GM20431 (cell line): ENCODE results near the gene FBXL13.

Experiments used
- in situ Hi-C: fragments of 300-500 bp; cut with MseI, MboI; formaldehyde crosslinking; loops from one replicate; pipeline ENCODE4 v1.15.0; 2020; ENCODE audit warnings: low sequenced_read_pairs; ENCODE audit not compliant: unreplicated experiment

The FBXL13 gene

DNA sequence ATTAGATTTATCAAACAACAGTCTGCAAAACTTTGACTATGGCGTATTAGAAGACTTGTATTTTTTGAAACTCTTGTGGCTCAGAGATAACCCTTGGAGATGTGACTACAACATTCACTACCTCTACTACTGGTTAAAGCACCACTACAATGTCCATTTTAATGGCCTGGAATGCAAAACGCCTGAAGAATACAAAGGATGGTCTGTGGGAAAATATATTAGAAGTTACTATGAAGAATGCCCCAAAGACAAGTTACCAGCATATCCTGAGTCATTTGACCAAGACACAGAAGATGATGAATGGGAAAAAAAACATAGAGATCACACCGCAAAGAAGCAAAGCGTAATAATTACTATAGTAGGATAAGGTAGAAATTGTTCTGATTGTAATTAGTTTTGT is 130.4 kb downstream of the FBXL13 start:
- in situ Hi-C loops: no loop called here

- in situ Hi-C loops: no loop called here
These were observed 131.0 kb downstream of the FBXL13 start for GRCh38 chr7:102943423-102944169.

GRCh38 chr7:102942868-102943267 is 131.7 kb downstream of the FBXL13 start:
- in situ Hi-C loops: no loop called here

- in situ Hi-C loops: no loop called here
These were observed 132.3 kb downstream of the FBXL13 start for GRCh38 chr7:102942181-102942866.

GRCh38 chr7:102938679-102939078 is 135.9 kb downstream of the FBXL13 start:
- in situ Hi-C loops: no loop called here

GRCh38 chr7:102935450-102936115 is 139.0 kb downstream of the FBXL13 start:
- in situ Hi-C loops: no loop called here

DNA sequence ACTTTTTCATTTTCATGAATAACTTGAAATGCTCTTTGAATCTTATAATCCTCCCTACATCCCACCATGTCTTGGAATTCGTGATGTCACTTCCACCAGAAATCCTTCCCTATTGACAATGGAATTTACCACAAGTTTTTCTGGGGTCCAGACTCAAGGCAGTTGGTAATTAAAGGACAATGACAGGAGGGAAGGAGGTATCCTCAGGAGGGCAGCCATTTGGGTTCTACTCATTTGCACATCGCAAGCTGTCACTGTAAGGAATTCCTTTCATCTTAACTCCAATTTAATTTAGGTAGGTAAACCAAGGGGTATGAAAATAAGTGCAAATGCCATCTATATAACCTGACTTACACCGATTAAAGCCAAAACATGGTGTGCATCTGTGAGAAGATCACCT is 139.9 kb downstream of the FBXL13 start:
- in situ Hi-C loops: no loop called here

GRCh38 chr7:102934239-102934638 is 140.4 kb downstream of the FBXL13 start:
- in situ Hi-C loops: no loop called here

- in situ Hi-C loops: no loop called here
These were observed 140.8 kb downstream of the FBXL13 start for GRCh38 chr7:102933763-102934162.

- in situ Hi-C loops: no loop called here
These were observed 142.8 kb downstream of the FBXL13 start for GRCh38 chr7:102931757-102932156.

DNA sequence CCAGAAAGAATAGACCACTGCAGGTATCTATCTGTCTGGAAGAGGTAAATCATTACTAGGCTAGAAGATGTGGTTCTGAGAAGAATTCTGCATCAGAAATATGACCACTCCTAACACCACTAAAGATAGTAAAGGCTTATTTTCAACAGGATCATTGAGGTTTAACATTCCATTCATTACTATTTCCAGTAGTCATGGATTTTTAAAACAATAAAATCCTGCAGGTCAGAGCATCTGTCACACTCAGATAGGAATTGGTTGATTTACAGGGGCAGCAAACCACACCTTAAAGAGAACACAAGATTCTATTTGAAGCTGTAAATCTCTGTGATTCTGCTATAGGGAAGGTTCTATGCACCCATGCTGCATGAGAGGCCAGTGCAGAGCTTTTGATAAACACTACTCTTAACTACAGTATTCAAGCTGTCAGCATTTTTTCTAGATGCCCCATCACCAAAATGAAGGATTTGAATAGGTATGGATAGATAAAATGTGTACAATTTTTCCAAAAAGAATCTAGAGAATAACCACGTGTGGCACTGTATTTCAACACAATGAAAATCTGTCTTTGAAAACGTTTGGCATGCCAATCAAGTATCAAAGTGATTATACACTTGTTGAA is 147.2 kb downstream of the FBXL13 start:
- in situ Hi-C loops: no loop called here

GRCh38 chr7:102926783-102927140 is 147.8 kb downstream of the FBXL13 start:
- in situ Hi-C loops: no loop called here

DNA sequence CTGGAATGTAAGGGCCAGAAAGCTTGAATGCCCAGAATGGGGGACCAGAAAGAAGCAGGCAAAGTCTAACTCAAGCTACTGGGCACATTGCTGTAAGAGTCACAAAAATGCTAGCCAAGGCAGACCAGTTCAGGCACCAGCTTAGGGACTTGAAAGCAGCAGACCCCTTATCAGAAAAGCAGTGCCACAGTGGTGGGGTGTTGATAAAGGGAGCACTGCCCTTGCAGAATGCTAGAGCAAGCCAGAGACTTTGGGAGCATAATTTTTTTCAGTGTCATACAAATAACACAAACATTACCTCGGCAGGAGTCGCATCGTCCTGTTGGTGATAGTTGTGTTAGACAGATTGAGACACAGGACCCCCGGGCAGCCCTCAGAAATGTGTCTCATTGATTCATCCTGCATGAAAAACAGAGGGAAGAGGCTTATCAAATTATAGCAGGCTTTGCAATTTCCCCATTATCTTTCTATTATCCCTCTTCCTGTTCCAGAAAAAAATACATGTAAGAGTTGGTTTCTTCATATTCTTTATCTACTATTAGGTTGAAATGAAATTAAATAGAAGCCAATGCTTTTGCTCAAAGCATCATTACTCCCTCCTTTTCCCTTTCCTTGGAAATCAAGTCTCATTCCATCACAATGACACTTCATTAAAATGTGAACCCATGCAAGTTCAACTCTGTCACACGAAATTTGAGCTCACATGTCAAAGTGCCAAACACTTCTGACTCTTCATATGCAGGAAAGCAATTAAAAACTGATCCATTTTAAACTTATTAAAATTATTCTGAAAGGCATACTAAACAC is 148.4 kb downstream of the FBXL13 start:
- in situ Hi-C loops: no loop called here

DNA sequence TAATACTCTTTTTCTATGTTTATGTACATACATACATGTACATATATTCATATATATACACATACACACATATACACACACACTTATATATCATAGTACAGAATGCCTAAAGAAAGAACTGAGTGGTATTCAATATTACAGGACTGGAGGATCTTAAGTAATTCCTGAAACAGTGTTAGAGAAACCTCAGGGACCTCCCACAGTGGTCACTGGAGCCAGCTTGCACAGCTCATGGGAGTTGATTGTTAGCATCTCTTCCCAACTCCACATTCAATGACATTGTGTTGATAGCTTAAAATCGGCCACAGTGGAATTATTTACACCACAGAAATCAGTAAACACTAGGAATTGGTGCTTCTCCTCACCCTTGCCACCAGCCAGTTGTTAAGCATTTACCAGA is 155.8 kb downstream of the FBXL13 start:
- in situ Hi-C loops: no loop called here

DNA sequence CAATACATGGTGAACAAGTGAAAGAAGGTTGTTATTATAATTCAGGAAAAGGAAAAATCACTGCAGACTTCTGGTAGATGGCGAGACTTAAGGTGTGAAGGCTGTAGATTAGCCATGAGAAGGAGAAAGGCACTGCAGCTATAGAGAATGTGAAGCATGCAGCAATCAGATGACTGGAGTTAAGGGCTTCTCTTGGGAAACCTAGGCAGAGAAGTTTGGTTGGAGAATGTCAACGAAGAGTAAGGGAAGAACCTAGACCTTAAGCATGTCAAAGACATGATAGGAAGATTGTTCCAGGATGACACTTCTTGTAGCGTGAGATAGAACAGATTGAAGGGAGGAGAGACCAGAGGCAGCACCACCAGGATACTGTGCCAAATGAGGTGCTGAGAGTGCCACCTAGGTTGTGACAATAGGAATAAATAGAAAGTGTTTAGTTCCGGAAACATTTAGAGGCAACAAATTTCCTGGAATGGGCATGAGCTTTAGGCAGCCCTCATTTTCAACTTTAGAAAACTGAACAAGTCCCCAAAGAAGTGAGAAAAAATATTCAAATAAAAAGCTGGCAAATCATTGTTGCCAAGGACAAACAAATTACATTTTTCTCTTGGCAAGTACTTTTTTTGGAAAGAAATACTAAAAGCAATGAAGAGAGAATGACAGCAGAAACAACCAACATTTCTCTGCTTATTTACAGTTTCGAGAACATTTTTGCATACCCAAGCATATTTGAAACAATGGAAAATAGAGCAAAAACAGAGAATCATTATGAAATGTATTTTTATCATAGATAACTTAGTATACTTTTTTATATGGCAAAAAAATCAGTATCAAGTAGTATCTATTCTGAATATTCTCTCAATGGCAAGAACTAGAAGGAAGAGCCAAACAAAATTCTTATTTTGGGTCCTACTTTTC is 156.9 kb downstream of the FBXL13 start:
- in situ Hi-C loops: no loop called here

- in situ Hi-C loops: no loop called here
These were observed 157.7 kb downstream of the FBXL13 start for GRCh38 chr7:102916881-102917280.

DNA sequence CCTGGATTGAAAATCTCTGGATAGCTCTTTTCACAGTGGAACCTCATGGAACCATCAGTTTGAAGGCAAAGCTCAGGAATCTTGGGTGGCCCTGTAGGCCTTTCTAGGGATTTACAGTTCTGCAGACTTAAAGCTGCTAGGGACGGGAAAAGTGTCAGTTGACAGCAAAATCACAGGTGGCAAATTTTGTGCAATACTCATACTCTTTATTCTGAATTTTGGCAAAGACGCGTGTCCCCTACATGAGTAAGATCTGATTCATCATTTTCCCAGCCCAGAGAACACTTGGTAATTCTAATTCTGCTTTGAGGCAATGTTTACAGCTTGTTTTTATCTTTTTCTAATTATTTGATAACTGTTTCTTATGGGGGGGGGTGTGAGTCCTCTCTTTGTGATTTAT is 158.2 kb downstream of the FBXL13 start:
- in situ Hi-C loops: no loop called here

GRCh38 chr7:102914585-102914984 is 160.0 kb downstream of the FBXL13 start:
- in situ Hi-C loops: no loop called here

- in situ Hi-C loops: no loop called here
These were observed 160.8 kb downstream of the FBXL13 start for GRCh38 chr7:102913826-102914225.
